Stomach (tissue), 4 donors: ENCODE measurements around the gene PTPRD.

Experiments
- CTCF ChIP-seq, 7 experiments: fragments of 450-650 bp in 4 of 7; fragments of 200-600 bp in 3 of 7; sonication (generic) in 3 of 7; IDR thresholded peaks; one replicate each; pipeline ENCODE4 v1.5.1; 2016 to 2019; ENCODE audit warnings: antibody characterized with exemption in 7 of 7, control low read depth in 2 of 7, mild to moderate bottlenecking in 1 of 7
- EP300 ChIP-seq: sonication (generic); formaldehyde crosslinking; IDR thresholded peaks from one replicate; pipeline ENCODE4 v1.6.1; 2017; ENCODE audit warnings: antibody characterized with exemption
- POLR2A ChIP-seq, 4 donors: fragments of 450-650 bp; IDR thresholded peaks; one replicate each; pipeline ENCODE4 v1.6.1; 2016; ENCODE audit warnings: antibody characterized with exemption in 4 of 4, control low read depth in 2 of 4, mild to moderate bottlenecking in 1 of 4, moderate library complexity in 1 of 4
- POLR2AphosphoS5 ChIP-seq, 3 donors: sonication (generic); formaldehyde crosslinking; IDR thresholded peaks; one replicate each; pipeline ENCODE4 v1.6.1; 2016; ENCODE audit warnings: antibody characterized with exemption in 3 of 3

- TF ChIP-seq CTCF (IDR thresholded peaks at IDR 0.05) (no peak), EP300 (no peak), POLR2AphosphoS5 (IDR thresholded peaks at IDR 0.05) (no peak), POLR2A (IDR thresholded peaks at IDR 0.05) (no peak)
These were observed 1828.0 kb downstream of the PTPRD start for GRCh38 chr9:8784838-8785237.
